ENCODE results near the gene ZNF2. TPM values are rescaled to one million over a fixed set of nuclear protein-coding genes. Genes with fewer than 3 reads are reported as not detected.

ZNF2 gene
- total RNA-seq (2014; rRNA removed; shearing (Covaris generic)) (5.6 and 7.6 TPM in 2 replicates), polyA plus RNA-seq (2016; fragmentation: Nextera tagmentation; extraction: Ambion mirVana) (3.3 and 4.3 TPM in 2 replicates)

GRCh38 chr2:95165371-95166064, at the start of gene ZNF2:
ZNF2 (plus strand) TSS chr2:95165809; CDS start chr2:95176227, 10,418 bp downstream.
- no peaks in the 10 kb centered on the region for H3K9me3 ChIP-seq (ENCODE audit: low read depth)
- H3F3A ChIP-seq (ENCODE audit: insufficient read depth) = 0 out of 2 replicates have a peak, but pooled peaks cover 5% of the 10 kb centered on the region
- H3K4me3 ChIP-seq = peak within 1 kb of the TSS; percentile 89
- H3K9ac ChIP-seq = peak within 1 kb of the TSS; percentile 90
- peak within 1 kb of the TSS; percentile 89 for H3K27ac ChIP-seq
- H2AFZ ChIP-seq = peak within 1 kb of the TSS; percentile 88
- in situ Hi-C loops (cut with MboI) = no loop called here
- DNase-seq = peak; percentile 99
- H3K4me1 ChIP-seq (ENCODE audit: insufficient read depth) = peaks cover 14% of the 10 kb centered on the region
- no peaks in the 10 kb centered on the region; the same call in 1 of the 2 replicates for H4K20me1 ChIP-seq (ENCODE audit: insufficient read depth)
- TF ChIP-seq EZH2phosphoT487 (IDR thresholded peaks at IDR 0.05; ENCODE audit: insufficient read depth, low read depth) = no peak
- no peak for TF ChIP-seq EZH2 (IDR thresholded peaks at IDR 0.05; ENCODE audit: insufficient read depth, poor library complexity, severe bottlenecking)
- peak within 1 kb of the TSS; percentile 97 for H3K4me2 ChIP-seq (ENCODE audit: unreplicated experiment)
- peaks cover 68% of the 10 kb centered on the region for H3K79me2 ChIP-seq (ENCODE audit: insufficient read depth)
- H3K9me2 ChIP-seq (ENCODE audit: insufficient read depth) = no peaks in the 10 kb centered on the region
- H3K36me3 ChIP-seq (ENCODE audit: low read depth) = no peaks in the 10 kb centered on the region
- H3K27me3 ChIP-seq (replicated peaks; ENCODE audit: insufficient read depth) = no peaks in the 10 kb centered on the region
- 1% methylated on average over 49 to 56 of the region's 56 CpGs for WGBS, 2 experiments (ENCODE audit: low coverage in 1 of 2, low lambda C conversion rate in 2 of 2, missing lambda C conversion rate in 2 of 2)

GRCh38 chr2:95121093-95121406, 44.6 kb upstream of the ZNF2 start:
- TF ChIP-seq EZH2phosphoT487 (IDR thresholded peaks at IDR 0.05; ENCODE audit: insufficient read depth, low read depth) (no peak), EZH2 (IDR thresholded peaks at IDR 0.05; ENCODE audit: insufficient read depth, poor library complexity, severe bottlenecking) (no peak)
- Histone ChIP-seq H2AFZ (peak overlapping the region; percentile 92), H3K4me1 (ENCODE audit: insufficient read depth) (peaks cover 15% of the 10 kb centered on the region; the same call in 1 of the 2 replicates), H4K20me1 (ENCODE audit: insufficient read depth) (no peaks in the 10 kb centered on the region), H3K27ac (peak overlapping the region; percentile 85), H3K4me3 (peak overlapping the region; percentile 88), H3K9me3 (ENCODE audit: low read depth) (no peaks in the 10 kb centered on the region), H3F3A (ENCODE audit: insufficient read depth) (peaks cover 12% of the 10 kb centered on the region; the same call in 1 of the 2 replicates), H3K79me2 (ENCODE audit: insufficient read depth) (peaks cover 46% of the 10 kb centered on the region), H3K9me2 (ENCODE audit: insufficient read depth) (no peaks in the 10 kb centered on the region), H3K36me3 (ENCODE audit: low read depth) (no peaks in the 10 kb centered on the region), H3K27me3 (replicated peaks; ENCODE audit: insufficient read depth) (no peaks in the 10 kb centered on the region), H3K9ac (peak overlapping the region; percentile 93), H3K4me2 (ENCODE audit: unreplicated experiment) (peak overlapping the region; percentile 90)
- WGBS, 2 experiments (ENCODE audit: low coverage in 1 of 2, low lambda C conversion rate in 2 of 2, missing lambda C conversion rate in 2 of 2) = 3 to 6% methylated on average over 11 of the region's 11 CpGs
- DNase-seq = peak; percentile 48
- in situ Hi-C loops (cut with MboI) = no loop called here

- 0 to 2% methylated on average over 56 to 59 of the region's 86 CpGs for WGBS, 2 experiments (ENCODE audit: low coverage in 1 of 2, low lambda C conversion rate in 2 of 2, missing lambda C conversion rate in 2 of 2)
- peaks cover 8% of the 10 kb centered on the region; the same call in 1 of the 2 replicates for H3F3A ChIP-seq (ENCODE audit: insufficient read depth)
- H3K4me3 ChIP-seq = peak within 1 kb of the TSS; percentile 88
- H3K36me3 ChIP-seq (ENCODE audit: low read depth) = no peaks in the 10 kb centered on the region
- in situ Hi-C loops (cut with MboI) = no loop called here
- peak within 1 kb of the TSS; percentile 90 for H3K4me2 ChIP-seq (ENCODE audit: unreplicated experiment)
- no peaks in the 10 kb centered on the region for H4K20me1 ChIP-seq (ENCODE audit: insufficient read depth)
- peak within 1 kb of the TSS; percentile 85 for H3K27ac ChIP-seq
- peaks cover 46% of the 10 kb centered on the region for H3K79me2 ChIP-seq (ENCODE audit: insufficient read depth)
- no peaks in the 10 kb centered on the region for H3K27me3 ChIP-seq (replicated peaks; ENCODE audit: insufficient read depth)
- H2AFZ ChIP-seq = peak within 1 kb of the TSS; percentile 92
- peaks cover 15% of the 10 kb centered on the region; the same call in 1 of the 2 replicates for H3K4me1 ChIP-seq (ENCODE audit: insufficient read depth)
- DNase-seq = peak; percentile 95
- TF ChIP-seq EZH2 (IDR thresholded peaks at IDR 0.05; ENCODE audit: insufficient read depth, poor library complexity, severe bottlenecking) (no peak), EZH2phosphoT487 (IDR thresholded peaks at IDR 0.05; ENCODE audit: insufficient read depth, low read depth) (no peak)
- peak within 1 kb of the TSS; percentile 93 for H3K9ac ChIP-seq
- H3K9me3 ChIP-seq (ENCODE audit: low read depth) = no peaks in the 10 kb centered on the region
- H3K9me2 ChIP-seq (ENCODE audit: insufficient read depth) = no peaks in the 10 kb centered on the region
Measured at GRCh38 chr2:95121407-95122196, 44.0 kb upstream of the ZNF2 start, which contains the start of gene MRPS5. MRPS5 (minus strand) TSS chr2:95121808; CDS start chr2:95121791, 17 bp downstream.

- H2AFZ ChIP-seq = peak overlapping the region; percentile 92
Measured at GRCh38 chr2:95122197-95122551, 43.4 kb upstream of the ZNF2 start.

More at GRCh38 chr2:95122197-95122551, 43.4 kb upstream of the ZNF2 start:
- TF ChIP-seq EZH2phosphoT487 (IDR thresholded peaks at IDR 0.05; ENCODE audit: insufficient read depth, low read depth) = no peak
- no peak for TF ChIP-seq EZH2 (IDR thresholded peaks at IDR 0.05; ENCODE audit: insufficient read depth, poor library complexity, severe bottlenecking)
- Histone ChIP-seq H3K27me3 (replicated peaks; ENCODE audit: insufficient read depth) (no peaks in the 10 kb centered on the region), H3K27ac (no peak overlapping the region), H3K4me3 (peak overlapping the region; percentile 88), H3K9me2 (ENCODE audit: insufficient read depth) (no peaks in the 10 kb centered on the region), H3K9ac (peak overlapping the region; percentile 93), H4K20me1 (ENCODE audit: insufficient read depth) (no peaks in the 10 kb centered on the region), H3K4me1 (ENCODE audit: insufficient read depth) (peaks cover 15% of the 10 kb centered on the region; the same call in 1 of the 2 replicates), H3K79me2 (ENCODE audit: insufficient read depth) (peaks cover 44% of the 10 kb centered on the region), H3K4me2 (ENCODE audit: unreplicated experiment) (peak overlapping the region; percentile 90), H3K9me3 (ENCODE audit: low read depth) (no peaks in the 10 kb centered on the region), H3F3A (ENCODE audit: insufficient read depth) (0 out of 2 replicates have a peak, but pooled peaks cover 2% of the 10 kb centered on the region), H3K36me3 (ENCODE audit: low read depth) (no peaks in the 10 kb centered on the region)
- no peak for DNase-seq
- in situ Hi-C loops (cut with MboI) = no loop called here
- WGBS, 2 experiments (ENCODE audit: low coverage in 1 of 2, low lambda C conversion rate in 2 of 2, missing lambda C conversion rate in 2 of 2) = 6 to 7% methylated on average over 5 of the region's 5 CpGs

All from GM23248 (cell line).